Neural cell (in vitro differentiated cells): Measurements from ENCODE around the gene FANCB. TPM values are rescaled to one million over a fixed set of nuclear protein-coding genes. Genes with fewer than 3 reads are reported as not detected.

ENCODE experiments used
- H2AFZ ChIP-seq: fragments of 200-600, 300-800 bp; sonication (generic), shearing (Covaris generic); 2 replicates; pipeline ENCODE4 v1.6.0; 2014; ENCODE audit warnings: low read depth, mild to moderate bottlenecking, antibody characterized with exemption, low read length, moderate library complexity
- H3F3A ChIP-seq: fragments of 200-600 bp; shearing (Covaris generic); 2 replicates; pipeline ENCODE4 v1.6.1; 2016; ENCODE audit warnings: mild to moderate bottlenecking, moderate library complexity, mixed read lengths, antibody characterized with exemption, low read length; ENCODE audit not compliant: insufficient read depth, poor library complexity, severe bottlenecking
- H3K27ac ChIP-seq: fragments of 200-600, 300-800 bp; sonication (generic), shearing (Covaris generic); 2 replicates; pipeline ENCODE4 v1.5.1; 2014; ENCODE audit warnings: mild to moderate bottlenecking, low read length, moderate library complexity
- H3K27me3 ChIP-seq: fragments of 300-800, 200-600 bp; sonication (generic), shearing (Covaris generic); 2 replicates; pipeline ENCODE4 v1.6.0; 2014; ENCODE audit warnings: mild to moderate bottlenecking, low read depth, low read length, moderate library complexity; ENCODE audit not compliant: insufficient read depth
- H3K36me3 ChIP-seq: fragments of 300-800, 200-600 bp; sonication (generic), shearing (Covaris generic); 2 replicates; pipeline ENCODE4 v1.5.1; 2014; ENCODE audit warnings: mild to moderate bottlenecking, antibody characterized with exemption, low read length, moderate library complexity; ENCODE audit not compliant: insufficient read depth
- H3K4me2 ChIP-seq: fragments of 300-800, 200-600 bp; sonication (generic), shearing (Covaris generic); 2 replicates; pipeline ENCODE4 v1.6.0; 2014; ENCODE audit warnings: mild to moderate bottlenecking, low read length
- H3K4me3 ChIP-seq: fragments of 300-800, 200-600 bp; sonication (generic), shearing (Covaris generic); 2 replicates; pipeline ENCODE4 v1.5.1; 2014; ENCODE audit warnings: mild to moderate bottlenecking, low read length, moderate library complexity
- H3K79me2 ChIP-seq: fragments of 200-600 bp; shearing (Covaris generic); replicated peaks from 2 replicates; pipeline ENCODE4 v1.6.0; 2014; ENCODE audit warnings: mild to moderate bottlenecking, low read length, moderate library complexity; ENCODE audit not compliant: insufficient read depth
- H3K9ac ChIP-seq: fragments of 300-800, 200-600 bp; sonication (generic), shearing (Covaris generic); 2 replicates; pipeline ENCODE4 v1.6.1; 2016; ENCODE audit warnings: mild to moderate bottlenecking, low read length, mixed read lengths
- H3K9me2 ChIP-seq: fragments of 200-600 bp; shearing (Covaris generic); 2 replicates; pipeline ENCODE4 v1.6.1; 2016; ENCODE audit warnings: mild to moderate bottlenecking, low read length, mixed read lengths; ENCODE audit not compliant: insufficient read depth
- H3K9me3 ChIP-seq: fragments of 200-600, 300-800 bp; sonication (generic), shearing (Covaris generic); 2 replicates; pipeline ENCODE4 v1.6.1; 2016; ENCODE audit warnings: mild to moderate bottlenecking, mixed run types, low read length, moderate library complexity, mixed read lengths
- H4K20me1 ChIP-seq: fragments of 200-600 bp; shearing (Covaris generic); 2 replicates; pipeline ENCODE4 v1.6.1; 2016; ENCODE audit warnings: mild to moderate bottlenecking, mixed run types; ENCODE audit not compliant: insufficient read depth
- EP300 ChIP-seq: fragments of 450-650 bp; conservative IDR thresholded peaks from 2 replicates; pipeline ENCODE4 v1.6.1; 2014; ENCODE audit warnings: antibody characterized with exemption, mild to moderate bottlenecking, moderate library complexity; ENCODE audit not compliant: poor library complexity, severe bottlenecking
- EZH2 ChIP-seq: fragments of 200-600, 300-800 bp; shearing (Covaris generic), sonication (generic); IDR thresholded peaks from 2 replicates; pipeline ENCODE4 v1.6.1; 2014; ENCODE audit warnings: antibody characterized with exemption, low read length, borderline replicate concordance, mild to moderate bottlenecking; ENCODE audit not compliant: insufficient read depth, poor library complexity, severe bottlenecking
- MXI1 ChIP-seq: fragments of 450-650 bp; conservative IDR thresholded peaks from 2 replicates; pipeline ENCODE4 v1.6.1; 2014; ENCODE audit warnings: antibody characterized with exemption, mild to moderate bottlenecking; ENCODE audit not compliant: poor library complexity, severe bottlenecking
- POLR2AphosphoS5 ChIP-seq: IDR thresholded peaks from 2 replicates; pipeline ENCODE4 v1.6.1; 2012
- RAD21 ChIP-seq: fragments of 450-650 bp; conservative IDR thresholded peaks from 2 replicates; pipeline ENCODE4 v1.6.1; 2014; ENCODE audit warnings: antibody characterized with exemption, mild to moderate bottlenecking, moderate library complexity
- SMC3 ChIP-seq: fragments of 450-650 bp; conservative IDR thresholded peaks from 2 replicates; pipeline ENCODE4 v1.6.1; 2014; ENCODE audit warnings: antibody characterized with exemption, mild to moderate bottlenecking, moderate library complexity; ENCODE audit not compliant: poor library complexity
- TAF1 ChIP-seq: IDR thresholded peaks from 2 replicates; pipeline ENCODE4 v1.6.1; 2012; ENCODE audit warnings: low read depth
- polyA plus RNA-seq: library from polyadenylated mRNA; depleted of rRNA; stranded (reverse); fragments of >200 nt; gene quantifications from 2 replicates; pipeline ENCODE4 v1.2.3, GENCODE V29; 2014
- TF ChIP-seq, protein P1 (sequence below): IDR thresholded peaks from 2 replicates; pipeline ENCODE4 v1.6.1; 2012; ENCODE audit warnings: borderline replicate concordance
- TF ChIP-seq, protein P2 (sequence below): fragments of 450-650 bp; IDR thresholded peaks from 2 replicates; pipeline ENCODE4 v1.5.1; 2014; ENCODE audit warnings: antibody characterized with exemption, mild to moderate bottlenecking, moderate library complexity; ENCODE audit not compliant: poor library complexity, severe bottlenecking

The FANCB gene
- polyA plus RNA-seq, 1 donor from 2014 or later = 0.17 TPM

DNA sequence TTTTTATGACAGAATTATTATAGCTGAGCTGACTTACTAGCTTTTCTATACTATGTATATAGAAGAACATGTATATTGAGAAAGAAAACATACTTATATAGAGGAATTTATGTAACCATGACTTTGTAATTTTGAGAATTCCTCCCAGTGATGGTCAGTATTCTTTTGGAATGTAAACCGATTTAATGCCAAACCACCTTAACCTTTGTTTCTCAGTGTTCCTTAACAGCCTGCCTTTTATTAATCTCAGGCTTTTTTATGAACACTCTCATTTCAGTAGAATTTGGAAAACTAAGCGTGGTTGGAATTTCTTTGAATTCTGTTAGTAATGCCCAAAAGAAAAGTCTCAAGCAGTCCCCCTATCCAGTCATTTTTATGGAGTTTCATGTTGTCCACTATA, 47.3 kb upstream of the FANCB start:
- no peaks in the 10 kb centered on the region for H3F3A ChIP-seq
- H3K9me3 ChIP-seq = no peaks in the 10 kb centered on the region
- H4K20me1 ChIP-seq = no peaks in the 10 kb centered on the region
- H2AFZ ChIP-seq = no peak overlapping the region
- no peak overlapping the region for H3K27ac ChIP-seq
- no peak overlapping the region for H3K4me3 ChIP-seq
- TF ChIP-seq MXI1 (no peak), EZH2 (no peak), TAF1 (no peak), EP300 (no peak), RAD21 (no peak), SMC3 (no peak), POLR2AphosphoS5 (no peak)
- TF ChIP-seq, protein P1, sequence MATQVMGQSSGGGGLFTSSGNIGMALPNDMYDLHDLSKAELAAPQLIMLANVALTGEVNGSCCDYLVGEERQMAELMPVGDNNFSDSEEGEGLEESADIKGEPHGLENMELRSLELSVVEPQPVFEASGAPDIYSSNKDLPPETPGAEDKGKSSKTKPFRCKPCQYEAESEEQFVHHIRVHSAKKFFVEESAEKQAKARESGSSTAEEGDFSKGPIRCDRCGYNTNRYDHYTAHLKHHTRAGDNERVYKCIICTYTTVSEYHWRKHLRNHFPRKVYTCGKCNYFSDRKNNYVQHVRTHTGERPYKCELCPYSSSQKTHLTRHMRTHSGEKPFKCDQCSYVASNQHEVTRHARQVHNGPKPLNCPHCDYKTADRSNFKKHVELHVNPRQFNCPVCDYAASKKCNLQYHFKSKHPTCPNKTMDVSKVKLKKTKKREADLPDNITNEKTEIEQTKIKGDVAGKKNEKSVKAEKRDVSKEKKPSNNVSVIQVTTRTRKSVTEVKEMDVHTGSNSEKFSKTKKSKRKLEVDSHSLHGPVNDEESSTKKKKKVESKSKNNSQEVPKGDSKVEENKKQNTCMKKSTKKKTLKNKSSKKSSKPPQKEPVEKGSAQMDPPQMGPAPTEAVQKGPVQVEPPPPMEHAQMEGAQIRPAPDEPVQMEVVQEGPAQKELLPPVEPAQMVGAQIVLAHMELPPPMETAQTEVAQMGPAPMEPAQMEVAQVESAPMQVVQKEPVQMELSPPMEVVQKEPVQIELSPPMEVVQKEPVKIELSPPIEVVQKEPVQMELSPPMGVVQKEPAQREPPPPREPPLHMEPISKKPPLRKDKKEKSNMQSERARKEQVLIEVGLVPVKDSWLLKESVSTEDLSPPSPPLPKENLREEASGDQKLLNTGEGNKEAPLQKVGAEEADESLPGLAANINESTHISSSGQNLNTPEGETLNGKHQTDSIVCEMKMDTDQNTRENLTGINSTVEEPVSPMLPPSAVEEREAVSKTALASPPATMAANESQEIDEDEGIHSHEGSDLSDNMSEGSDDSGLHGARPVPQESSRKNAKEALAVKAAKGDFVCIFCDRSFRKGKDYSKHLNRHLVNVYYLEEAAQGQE = no peak
- TF ChIP-seq, protein P2, sequence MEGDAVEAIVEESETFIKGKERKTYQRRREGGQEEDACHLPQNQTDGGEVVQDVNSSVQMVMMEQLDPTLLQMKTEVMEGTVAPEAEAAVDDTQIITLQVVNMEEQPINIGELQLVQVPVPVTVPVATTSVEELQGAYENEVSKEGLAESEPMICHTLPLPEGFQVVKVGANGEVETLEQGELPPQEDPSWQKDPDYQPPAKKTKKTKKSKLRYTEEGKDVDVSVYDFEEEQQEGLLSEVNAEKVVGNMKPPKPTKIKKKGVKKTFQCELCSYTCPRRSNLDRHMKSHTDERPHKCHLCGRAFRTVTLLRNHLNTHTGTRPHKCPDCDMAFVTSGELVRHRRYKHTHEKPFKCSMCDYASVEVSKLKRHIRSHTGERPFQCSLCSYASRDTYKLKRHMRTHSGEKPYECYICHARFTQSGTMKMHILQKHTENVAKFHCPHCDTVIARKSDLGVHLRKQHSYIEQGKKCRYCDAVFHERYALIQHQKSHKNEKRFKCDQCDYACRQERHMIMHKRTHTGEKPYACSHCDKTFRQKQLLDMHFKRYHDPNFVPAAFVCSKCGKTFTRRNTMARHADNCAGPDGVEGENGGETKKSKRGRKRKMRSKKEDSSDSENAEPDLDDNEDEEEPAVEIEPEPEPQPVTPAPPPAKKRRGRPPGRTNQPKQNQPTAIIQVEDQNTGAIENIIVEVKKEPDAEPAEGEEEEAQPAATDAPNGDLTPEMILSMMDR = no peak
- H3K79me2 ChIP-seq = no peaks in the 10 kb centered on the region
- no peaks in the 10 kb centered on the region for H3K27me3 ChIP-seq
- H3K36me3 ChIP-seq = no peaks in the 10 kb centered on the region
- H3K9me2 ChIP-seq = no peaks in the 10 kb centered on the region
- H3K4me2 ChIP-seq = no peak overlapping the region
- H3K9ac ChIP-seq = no peak overlapping the region

DNA sequence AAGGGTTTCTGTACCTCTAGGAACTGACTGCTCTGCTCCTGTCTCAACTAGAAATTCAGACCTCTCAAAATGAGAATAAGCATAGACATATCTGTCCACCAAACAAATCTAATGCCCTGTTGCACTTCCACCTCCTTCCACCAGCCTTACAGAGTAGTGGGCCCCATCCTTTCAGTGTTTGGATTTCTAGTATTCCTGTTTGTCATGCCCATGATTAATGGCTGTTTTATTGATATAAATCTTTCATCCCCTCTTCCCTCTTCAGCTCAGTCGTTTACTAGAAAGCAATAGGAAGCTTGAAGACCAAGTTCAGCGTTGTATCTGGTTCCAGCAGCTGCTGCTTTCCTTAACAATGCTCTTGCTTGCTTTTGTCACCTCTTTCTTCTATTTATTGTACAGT, 46.5 kb upstream of the FANCB start:
- Histone ChIP-seq H3K9me2 (no peaks in the 10 kb centered on the region), H3K9ac (no peak overlapping the region), H3K79me2 (no peaks in the 10 kb centered on the region), H3K36me3 (no peaks in the 10 kb centered on the region), H4K20me1 (no peaks in the 10 kb centered on the region), H3K4me2 (no peak overlapping the region), H3K27me3 (no peaks in the 10 kb centered on the region), H3K27ac (no peak overlapping the region), H3K4me3 (no peak overlapping the region), H3F3A (no peaks in the 10 kb centered on the region), H3K9me3 (no peaks in the 10 kb centered on the region), H2AFZ (no peak overlapping the region)
- no peak for TF ChIP-seq POLR2AphosphoS5
- no peak for TF ChIP-seq RAD21
- TF ChIP-seq TAF1 = no peak
- TF ChIP-seq SMC3 = no peak
- TF ChIP-seq MXI1 = no peak
- TF ChIP-seq EZH2 = no peak
- TF ChIP-seq, protein P2 = no peak
- no peak for TF ChIP-seq EP300
- TF ChIP-seq, protein P1 = no peak
